Neural cell (in vitro differentiated cells): ENCODE data around the gene KEL. TPM values are rescaled to one million over a fixed set of nuclear protein-coding genes. Genes with fewer than 3 reads are reported as not detected.

Experiments used
- H2AFZ ChIP-seq: fragments of 200-600, 300-800 bp; sonication (generic), shearing (Covaris generic); 2 replicates; pipeline ENCODE4 v1.6.0; 2014; ENCODE audit warnings: low read depth, mild to moderate bottlenecking, antibody characterized with exemption, low read length, moderate library complexity
- H3F3A ChIP-seq: fragments of 200-600 bp; shearing (Covaris generic); 2 replicates; pipeline ENCODE4 v1.6.1; 2016; ENCODE audit warnings: mild to moderate bottlenecking, moderate library complexity, mixed read lengths, antibody characterized with exemption, low read length; ENCODE audit not compliant: insufficient read depth, poor library complexity, severe bottlenecking
- H3K27ac ChIP-seq: fragments of 200-600, 300-800 bp; sonication (generic), shearing (Covaris generic); 2 replicates; pipeline ENCODE4 v1.5.1; 2014; ENCODE audit warnings: mild to moderate bottlenecking, low read length, moderate library complexity
- H3K27me3 ChIP-seq: fragments of 300-800, 200-600 bp; sonication (generic), shearing (Covaris generic); 2 replicates; pipeline ENCODE4 v1.6.0; 2014; ENCODE audit warnings: mild to moderate bottlenecking, low read depth, low read length, moderate library complexity; ENCODE audit not compliant: insufficient read depth
- H3K36me3 ChIP-seq: fragments of 300-800, 200-600 bp; sonication (generic), shearing (Covaris generic); 2 replicates; pipeline ENCODE4 v1.5.1; 2014; ENCODE audit warnings: mild to moderate bottlenecking, antibody characterized with exemption, low read length, moderate library complexity; ENCODE audit not compliant: insufficient read depth
- H3K4me2 ChIP-seq: fragments of 300-800, 200-600 bp; sonication (generic), shearing (Covaris generic); 2 replicates; pipeline ENCODE4 v1.6.0; 2014; ENCODE audit warnings: mild to moderate bottlenecking, low read length
- H3K4me3 ChIP-seq: fragments of 300-800, 200-600 bp; sonication (generic), shearing (Covaris generic); 2 replicates; pipeline ENCODE4 v1.5.1; 2014; ENCODE audit warnings: mild to moderate bottlenecking, low read length, moderate library complexity
- H3K79me2 ChIP-seq: fragments of 200-600 bp; shearing (Covaris generic); replicated peaks from 2 replicates; pipeline ENCODE4 v1.6.0; 2014; ENCODE audit warnings: mild to moderate bottlenecking, low read length, moderate library complexity; ENCODE audit not compliant: insufficient read depth
- H3K9ac ChIP-seq: fragments of 300-800, 200-600 bp; sonication (generic), shearing (Covaris generic); 2 replicates; pipeline ENCODE4 v1.6.1; 2016; ENCODE audit warnings: mild to moderate bottlenecking, low read length, mixed read lengths
- H3K9me2 ChIP-seq: fragments of 200-600 bp; shearing (Covaris generic); 2 replicates; pipeline ENCODE4 v1.6.1; 2016; ENCODE audit warnings: mild to moderate bottlenecking, low read length, mixed read lengths; ENCODE audit not compliant: insufficient read depth
- H3K9me3 ChIP-seq: fragments of 200-600, 300-800 bp; sonication (generic), shearing (Covaris generic); 2 replicates; pipeline ENCODE4 v1.6.1; 2016; ENCODE audit warnings: mild to moderate bottlenecking, mixed run types, low read length, moderate library complexity, mixed read lengths
- H4K20me1 ChIP-seq: fragments of 200-600 bp; shearing (Covaris generic); 2 replicates; pipeline ENCODE4 v1.6.1; 2016; ENCODE audit warnings: mild to moderate bottlenecking, mixed run types; ENCODE audit not compliant: insufficient read depth
- EP300 ChIP-seq: fragments of 450-650 bp; conservative IDR thresholded peaks from 2 replicates; pipeline ENCODE4 v1.6.1; 2014; ENCODE audit warnings: antibody characterized with exemption, mild to moderate bottlenecking, moderate library complexity; ENCODE audit not compliant: poor library complexity, severe bottlenecking
- EZH2 ChIP-seq: fragments of 200-600, 300-800 bp; shearing (Covaris generic), sonication (generic); IDR thresholded peaks from 2 replicates; pipeline ENCODE4 v1.6.1; 2014; ENCODE audit warnings: antibody characterized with exemption, low read length, borderline replicate concordance, mild to moderate bottlenecking; ENCODE audit not compliant: insufficient read depth, poor library complexity, severe bottlenecking
- MXI1 ChIP-seq: fragments of 450-650 bp; conservative IDR thresholded peaks from 2 replicates; pipeline ENCODE4 v1.6.1; 2014; ENCODE audit warnings: antibody characterized with exemption, mild to moderate bottlenecking; ENCODE audit not compliant: poor library complexity, severe bottlenecking
- POLR2AphosphoS5 ChIP-seq: IDR thresholded peaks from 2 replicates; pipeline ENCODE4 v1.6.1; 2012
- RAD21 ChIP-seq: fragments of 450-650 bp; conservative IDR thresholded peaks from 2 replicates; pipeline ENCODE4 v1.6.1; 2014; ENCODE audit warnings: antibody characterized with exemption, mild to moderate bottlenecking, moderate library complexity
- SMC3 ChIP-seq: fragments of 450-650 bp; conservative IDR thresholded peaks from 2 replicates; pipeline ENCODE4 v1.6.1; 2014; ENCODE audit warnings: antibody characterized with exemption, mild to moderate bottlenecking, moderate library complexity; ENCODE audit not compliant: poor library complexity
- TAF1 ChIP-seq: IDR thresholded peaks from 2 replicates; pipeline ENCODE4 v1.6.1; 2012; ENCODE audit warnings: low read depth
- polyA plus RNA-seq: library from polyadenylated mRNA; depleted of rRNA; stranded (reverse); fragments of >200 nt; gene quantifications from 2 replicates; pipeline ENCODE4 v1.2.3, GENCODE V29; 2014
- TF ChIP-seq, protein P1 (sequence below): fragments of 450-650 bp; IDR thresholded peaks from 2 replicates; pipeline ENCODE4 v1.5.1; 2014; ENCODE audit warnings: antibody characterized with exemption, mild to moderate bottlenecking, moderate library complexity; ENCODE audit not compliant: poor library complexity, severe bottlenecking
- TF ChIP-seq, protein P2 (sequence below): IDR thresholded peaks from 2 replicates; pipeline ENCODE4 v1.6.1; 2012; ENCODE audit warnings: borderline replicate concordance

Gene KEL
- polyA plus RNA-seq, 1 donor from 2014 or later: 2.2 TPM

DNA sequence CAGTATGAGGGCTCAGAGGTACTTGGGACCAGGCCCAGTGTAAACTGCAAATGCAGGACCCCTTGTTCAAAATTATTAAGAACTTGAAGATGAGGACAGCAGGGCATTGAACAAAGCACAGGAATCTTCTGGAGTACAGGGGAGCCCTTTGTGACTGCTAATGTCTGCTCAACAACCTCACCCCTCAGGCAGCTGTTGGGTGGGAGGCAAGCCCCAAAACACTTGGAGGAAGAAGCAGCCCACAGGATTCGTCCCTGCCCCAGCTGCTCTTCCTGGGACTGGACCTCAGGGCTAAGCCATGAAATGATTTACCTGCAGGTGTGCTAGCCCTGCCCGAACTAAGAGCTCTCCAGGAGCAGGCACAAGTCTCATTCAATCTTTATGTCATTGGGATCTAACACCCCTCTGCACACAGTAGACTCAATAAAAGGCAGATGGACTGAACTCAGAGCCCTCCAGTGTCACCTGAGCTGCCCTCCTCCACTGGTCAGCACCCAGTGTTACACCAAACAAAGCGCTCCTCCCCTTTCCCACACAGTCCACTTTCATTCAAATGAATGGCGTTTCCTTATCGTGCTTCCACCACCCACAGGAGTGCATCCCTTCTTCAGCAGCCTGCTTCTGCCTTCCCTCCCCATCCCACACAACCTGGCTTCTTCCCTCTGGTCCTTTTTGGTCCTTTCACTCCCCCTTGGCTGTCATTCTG lies 29.6 kb downstream of the KEL start:
- Histone ChIP-seq H3K9ac (no peak overlapping the region), H4K20me1 (no peaks in the 10 kb centered on the region), H3K36me3 (no peaks in the 10 kb centered on the region), H3F3A (no peaks in the 10 kb centered on the region), H3K27me3 (no peaks in the 10 kb centered on the region), H3K4me3 (no peak overlapping the region), H3K4me2 (no peak overlapping the region), H2AFZ (no peak overlapping the region), H3K9me2 (no peaks in the 10 kb centered on the region), H3K79me2 (no peaks in the 10 kb centered on the region), H3K9me3 (no peaks in the 10 kb centered on the region), H3K27ac (no peak overlapping the region)
- TF ChIP-seq, protein P1, sequence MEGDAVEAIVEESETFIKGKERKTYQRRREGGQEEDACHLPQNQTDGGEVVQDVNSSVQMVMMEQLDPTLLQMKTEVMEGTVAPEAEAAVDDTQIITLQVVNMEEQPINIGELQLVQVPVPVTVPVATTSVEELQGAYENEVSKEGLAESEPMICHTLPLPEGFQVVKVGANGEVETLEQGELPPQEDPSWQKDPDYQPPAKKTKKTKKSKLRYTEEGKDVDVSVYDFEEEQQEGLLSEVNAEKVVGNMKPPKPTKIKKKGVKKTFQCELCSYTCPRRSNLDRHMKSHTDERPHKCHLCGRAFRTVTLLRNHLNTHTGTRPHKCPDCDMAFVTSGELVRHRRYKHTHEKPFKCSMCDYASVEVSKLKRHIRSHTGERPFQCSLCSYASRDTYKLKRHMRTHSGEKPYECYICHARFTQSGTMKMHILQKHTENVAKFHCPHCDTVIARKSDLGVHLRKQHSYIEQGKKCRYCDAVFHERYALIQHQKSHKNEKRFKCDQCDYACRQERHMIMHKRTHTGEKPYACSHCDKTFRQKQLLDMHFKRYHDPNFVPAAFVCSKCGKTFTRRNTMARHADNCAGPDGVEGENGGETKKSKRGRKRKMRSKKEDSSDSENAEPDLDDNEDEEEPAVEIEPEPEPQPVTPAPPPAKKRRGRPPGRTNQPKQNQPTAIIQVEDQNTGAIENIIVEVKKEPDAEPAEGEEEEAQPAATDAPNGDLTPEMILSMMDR: no peak
- TF ChIP-seq RAD21 (no peak), MXI1 (no peak), TAF1 (no peak), SMC3 (no peak), POLR2AphosphoS5 (no peak), EP300 (no peak), EZH2 (no peak)
- TF ChIP-seq, protein P2, sequence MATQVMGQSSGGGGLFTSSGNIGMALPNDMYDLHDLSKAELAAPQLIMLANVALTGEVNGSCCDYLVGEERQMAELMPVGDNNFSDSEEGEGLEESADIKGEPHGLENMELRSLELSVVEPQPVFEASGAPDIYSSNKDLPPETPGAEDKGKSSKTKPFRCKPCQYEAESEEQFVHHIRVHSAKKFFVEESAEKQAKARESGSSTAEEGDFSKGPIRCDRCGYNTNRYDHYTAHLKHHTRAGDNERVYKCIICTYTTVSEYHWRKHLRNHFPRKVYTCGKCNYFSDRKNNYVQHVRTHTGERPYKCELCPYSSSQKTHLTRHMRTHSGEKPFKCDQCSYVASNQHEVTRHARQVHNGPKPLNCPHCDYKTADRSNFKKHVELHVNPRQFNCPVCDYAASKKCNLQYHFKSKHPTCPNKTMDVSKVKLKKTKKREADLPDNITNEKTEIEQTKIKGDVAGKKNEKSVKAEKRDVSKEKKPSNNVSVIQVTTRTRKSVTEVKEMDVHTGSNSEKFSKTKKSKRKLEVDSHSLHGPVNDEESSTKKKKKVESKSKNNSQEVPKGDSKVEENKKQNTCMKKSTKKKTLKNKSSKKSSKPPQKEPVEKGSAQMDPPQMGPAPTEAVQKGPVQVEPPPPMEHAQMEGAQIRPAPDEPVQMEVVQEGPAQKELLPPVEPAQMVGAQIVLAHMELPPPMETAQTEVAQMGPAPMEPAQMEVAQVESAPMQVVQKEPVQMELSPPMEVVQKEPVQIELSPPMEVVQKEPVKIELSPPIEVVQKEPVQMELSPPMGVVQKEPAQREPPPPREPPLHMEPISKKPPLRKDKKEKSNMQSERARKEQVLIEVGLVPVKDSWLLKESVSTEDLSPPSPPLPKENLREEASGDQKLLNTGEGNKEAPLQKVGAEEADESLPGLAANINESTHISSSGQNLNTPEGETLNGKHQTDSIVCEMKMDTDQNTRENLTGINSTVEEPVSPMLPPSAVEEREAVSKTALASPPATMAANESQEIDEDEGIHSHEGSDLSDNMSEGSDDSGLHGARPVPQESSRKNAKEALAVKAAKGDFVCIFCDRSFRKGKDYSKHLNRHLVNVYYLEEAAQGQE: no peak

GRCh38 chr7:142930126-142930730 lies 31.9 kb downstream of the KEL start:
- Histone ChIP-seq H3K4me3 (no peak overlapping the region), H3K79me2 (no peaks in the 10 kb centered on the region), H3K27me3 (no peaks in the 10 kb centered on the region), H3K9me3 (no peaks in the 10 kb centered on the region), H4K20me1 (no peaks in the 10 kb centered on the region), H2AFZ (no peak overlapping the region), H3F3A (no peaks in the 10 kb centered on the region), H3K36me3 (no peaks in the 10 kb centered on the region), H3K9ac (no peak overlapping the region), H3K27ac (no peak overlapping the region), H3K4me2 (no peak overlapping the region), H3K9me2 (no peaks in the 10 kb centered on the region)
- no peak for TF ChIP-seq RAD21
- no peak for TF ChIP-seq EZH2
- no peak for TF ChIP-seq MXI1
- TF ChIP-seq EP300: no peak
- TF ChIP-seq, protein P2: no peak
- no peak for TF ChIP-seq TAF1
